Measurements from ENCODE around the gene ASTN2.

The ASTN2 gene

DNA sequence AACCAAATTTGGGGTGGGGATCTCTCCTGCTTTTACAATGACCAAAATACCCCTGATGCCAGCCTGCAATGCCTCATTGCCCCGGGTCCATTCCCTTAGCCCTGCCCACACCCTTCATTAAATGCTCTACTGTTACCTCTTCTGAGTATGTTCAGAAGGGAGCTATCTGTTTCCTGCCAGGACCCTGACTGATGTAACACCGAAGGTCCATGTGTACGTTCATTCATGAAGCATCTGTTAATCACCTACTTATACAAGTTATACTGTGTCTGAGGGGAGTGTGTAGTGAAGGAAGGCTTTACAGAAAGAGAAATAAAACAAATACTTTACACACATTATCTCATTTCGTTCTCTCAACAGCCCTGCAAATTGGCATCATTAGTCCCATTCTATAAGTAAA, 51.9 kb downstream of the ASTN2 start:
- H3K4me2 ChIP-seq (ENCODE audit: low read length), result no peak overlapping the region
- H3K79me2 ChIP-seq (ENCODE audit: control insufficient read depth, low read length), result peaks cover 34% of the 10 kb centered on the region
- H3F3A ChIP-seq (ENCODE audit: control insufficient read depth, insufficient read depth), result no peaks in the 10 kb centered on the region
- H3K4me1 ChIP-seq (ENCODE audit: control insufficient read depth, low read length), result peaks cover 60% of the 10 kb centered on the region
- H3K27me3 ChIP-seq (ENCODE audit: control insufficient read depth, low read length), result no peaks in the 10 kb centered on the region
- H3K36me3 ChIP-seq (ENCODE audit: control insufficient read depth, low read length), result peaks cover 24% of the 10 kb centered on the region
- no peak overlapping the region for H3K27ac ChIP-seq (ENCODE audit: low read depth, low read length)
- no peak overlapping the region for H3K4me3 ChIP-seq (ENCODE audit: low read length)
- no peaks in the 10 kb centered on the region for H3K9me2 ChIP-seq (replicated peaks; ENCODE audit: control insufficient read depth, low read length)
- H3K9me3 ChIP-seq (ENCODE audit: control insufficient read depth, insufficient read depth, low read length), result no peaks in the 10 kb centered on the region
- TF ChIP-seq EZH2phosphoT487 (IDR thresholded peaks at IDR 0.05; ENCODE audit: borderline replicate concordance, low read length) (no peak), CTCF (IDR thresholded peaks at IDR 0.05; ENCODE audit: low read depth, low read length, poor library complexity, severe bottlenecking) (no peak)
- no peaks in the 10 kb centered on the region for H4K20me1 ChIP-seq (ENCODE audit: control insufficient read depth, insufficient read depth, low read depth, low read length)

GRCh38 chr9:117359910-117360309, 54.9 kb downstream of the ASTN2 start:
- no peak overlapping the region for H3K4me2 ChIP-seq (ENCODE audit: low read length)

DNA sequence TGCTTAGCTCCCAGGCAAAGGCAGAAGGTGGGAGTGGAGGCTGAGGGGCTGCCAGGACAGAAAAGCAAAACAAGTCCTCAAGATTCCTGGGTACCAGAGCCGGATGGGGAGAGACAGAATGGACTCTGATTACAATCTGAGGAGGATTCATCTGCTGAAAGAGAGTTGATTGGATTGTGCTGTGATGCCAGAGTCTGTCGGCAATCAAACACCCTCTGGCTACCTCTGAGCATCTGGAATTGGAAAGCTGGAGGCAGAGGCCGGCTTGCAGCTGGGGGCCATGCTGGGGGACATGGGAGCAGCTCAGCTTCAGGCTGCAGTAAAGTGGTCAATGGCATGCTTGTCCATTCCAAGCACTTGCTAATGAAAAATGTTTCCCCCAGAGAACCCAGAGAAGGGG, 59.3 kb downstream of the ASTN2 start:
- TF ChIP-seq CTCF (IDR thresholded peaks at IDR 0.05; ENCODE audit: low read depth, low read length, poor library complexity, severe bottlenecking), result no peak
- no peak overlapping the region for H3K4me3 ChIP-seq (ENCODE audit: low read length)

More at GRCh38 chr9:117359910-117360309, 54.9 kb downstream of the ASTN2 start:
- TF ChIP-seq CTCF (IDR thresholded peaks at IDR 0.05; ENCODE audit: low read depth, low read length, poor library complexity, severe bottlenecking) (no peak), EZH2phosphoT487 (IDR thresholded peaks at IDR 0.05; ENCODE audit: borderline replicate concordance, low read length) (no peak)
- Histone ChIP-seq H3K36me3 (ENCODE audit: control insufficient read depth, low read length) (peaks cover 32% of the 10 kb centered on the region), H3K9me2 (replicated peaks; ENCODE audit: control insufficient read depth, low read length) (no peaks in the 10 kb centered on the region), H3K27ac (ENCODE audit: low read depth, low read length) (no peak overlapping the region), H3K9me3 (ENCODE audit: control insufficient read depth, insufficient read depth, low read length) (no peaks in the 10 kb centered on the region), H3K27me3 (ENCODE audit: control insufficient read depth, low read length) (no peaks in the 10 kb centered on the region), H3K79me2 (ENCODE audit: control insufficient read depth, low read length) (peaks cover 21% of the 10 kb centered on the region), H3F3A (ENCODE audit: control insufficient read depth, insufficient read depth) (no peaks in the 10 kb centered on the region), H4K20me1 (ENCODE audit: control insufficient read depth, insufficient read depth, low read depth, low read length) (no peaks in the 10 kb centered on the region), H3K4me3 (ENCODE audit: low read length) (no peak overlapping the region), H3K4me1 (ENCODE audit: control insufficient read depth, low read length) (peaks cover 42% of the 10 kb centered on the region)

DNA sequence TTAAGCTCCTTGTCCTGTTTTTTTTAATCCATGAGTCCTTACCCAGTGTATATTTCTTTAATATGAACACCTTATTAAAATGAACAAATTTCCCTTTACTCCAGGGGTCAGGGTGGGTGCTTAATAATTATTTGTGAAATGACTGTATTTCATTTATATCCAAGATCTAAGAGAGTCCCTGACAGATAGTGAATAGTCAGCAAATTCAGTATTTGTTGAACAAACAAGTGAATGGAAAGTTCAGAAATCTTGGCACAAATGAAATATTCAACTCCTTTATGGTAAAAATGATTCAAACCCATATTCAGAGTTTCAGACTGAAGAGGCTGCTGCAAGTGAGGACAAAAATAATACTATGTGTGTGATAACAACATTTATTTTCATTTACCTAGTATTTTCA, 59.9 kb downstream of the ASTN2 start:
- H3K9me3 ChIP-seq (ENCODE audit: control insufficient read depth, insufficient read depth, low read length), result no peaks in the 10 kb centered on the region
- peaks cover 22% of the 10 kb centered on the region for H3K36me3 ChIP-seq (ENCODE audit: control insufficient read depth, low read length)
- H3K4me3 ChIP-seq (ENCODE audit: low read length), result no peak overlapping the region
- H3K4me2 ChIP-seq (ENCODE audit: low read length), result no peak overlapping the region
- H3K27me3 ChIP-seq (ENCODE audit: control insufficient read depth, low read length), result no peaks in the 10 kb centered on the region
- H3K9me2 ChIP-seq (replicated peaks; ENCODE audit: control insufficient read depth, low read length), result no peaks in the 10 kb centered on the region
- H3K79me2 ChIP-seq (ENCODE audit: control insufficient read depth, low read length), result peaks cover 33% of the 10 kb centered on the region
- no peak overlapping the region for H3K27ac ChIP-seq (ENCODE audit: low read depth, low read length)
- TF ChIP-seq CTCF (IDR thresholded peaks at IDR 0.05; ENCODE audit: low read depth, low read length, poor library complexity, severe bottlenecking) (no peak), EZH2phosphoT487 (IDR thresholded peaks at IDR 0.05; ENCODE audit: borderline replicate concordance, low read length) (no peak)
- H3F3A ChIP-seq (ENCODE audit: control insufficient read depth, insufficient read depth), result no peaks in the 10 kb centered on the region
- no peaks in the 10 kb centered on the region for H4K20me1 ChIP-seq (ENCODE audit: control insufficient read depth, insufficient read depth, low read depth, low read length)
- peaks cover 35% of the 10 kb centered on the region for H3K4me1 ChIP-seq (ENCODE audit: control insufficient read depth, low read length)

More for the DNA sequence above, 59.3 kb downstream of the ASTN2 start:
- no peak overlapping the region for H3K27ac ChIP-seq (ENCODE audit: low read depth, low read length)
- H3K79me2 ChIP-seq (ENCODE audit: control insufficient read depth, low read length), result peaks cover 32% of the 10 kb centered on the region
- H3K9me3 ChIP-seq (ENCODE audit: control insufficient read depth, insufficient read depth, low read length), result no peaks in the 10 kb centered on the region
- H3K27me3 ChIP-seq (ENCODE audit: control insufficient read depth, low read length), result no peaks in the 10 kb centered on the region
- no peaks in the 10 kb centered on the region for H4K20me1 ChIP-seq (ENCODE audit: control insufficient read depth, insufficient read depth, low read depth, low read length)
- H3K36me3 ChIP-seq (ENCODE audit: control insufficient read depth, low read length), result peaks cover 24% of the 10 kb centered on the region
- no peak overlapping the region for H3K4me2 ChIP-seq (ENCODE audit: low read length)
- no peaks in the 10 kb centered on the region for H3K9me2 ChIP-seq (replicated peaks; ENCODE audit: control insufficient read depth, low read length)
- no peaks in the 10 kb centered on the region for H3F3A ChIP-seq (ENCODE audit: control insufficient read depth, insufficient read depth)
- H3K4me1 ChIP-seq (ENCODE audit: control insufficient read depth, low read length), result peaks cover 35% of the 10 kb centered on the region

Measured in DOHH2 (cell line).